ENCODE measurements around the gene CPTP. TPM values are rescaled to one million over a fixed set of nuclear protein-coding genes. Genes with fewer than 3 reads are reported as not detected.

Gene CPTP
- total RNA-seq, 6 experiments from 2014 or later = 24.6 to 31.5 (median 26.6) TPM

DNA sequence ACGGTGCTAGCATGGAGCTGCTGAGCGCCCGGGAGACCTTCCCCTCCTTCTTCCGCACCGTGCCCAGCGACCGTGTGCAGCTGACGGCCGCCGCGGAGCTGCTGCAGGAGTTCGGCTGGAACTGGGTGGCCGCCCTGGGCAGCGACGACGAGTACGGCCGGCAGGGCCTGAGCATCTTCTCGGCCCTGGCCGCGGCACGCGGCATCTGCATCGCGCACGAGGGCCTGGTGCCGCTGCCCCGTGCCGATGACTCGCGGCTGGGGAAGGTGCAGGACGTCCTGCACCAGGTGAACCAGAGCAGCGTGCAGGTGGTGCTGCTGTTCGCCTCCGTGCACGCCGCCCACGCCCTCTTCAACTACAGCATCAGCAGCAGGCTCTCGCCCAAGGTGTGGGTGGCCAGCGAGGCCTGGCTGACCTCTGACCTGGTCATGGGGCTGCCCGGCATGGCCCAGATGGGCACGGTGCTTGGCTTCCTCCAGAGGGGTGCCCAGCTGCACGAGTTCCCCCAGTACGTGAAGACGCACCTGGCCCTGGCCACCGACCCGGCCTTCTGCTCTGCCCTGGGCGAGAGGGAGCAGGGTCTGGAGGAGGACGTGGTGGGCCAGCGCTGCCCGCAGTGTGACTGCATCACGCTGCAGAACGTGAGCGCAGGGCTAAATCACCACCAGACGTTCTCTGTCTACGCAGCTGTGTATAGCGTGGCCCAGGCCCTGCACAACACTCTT is 7.6 kb downstream of the CPTP start:
- Mint-ChIP-seq H3K27me3 (ENCODE audit: insufficient read depth) (peaks cover 31% of the 10 kb centered on the region), H3K9me3 (peaks cover 6% of the 10 kb centered on the region), H3K4me3 (no peak overlapping the region), H3K36me3 (ENCODE audit: low read depth) (peaks cover 4% of the 10 kb centered on the region), H3K27ac (no peak overlapping the region), H3K4me1 (ENCODE audit: low read depth) (no peaks in the 10 kb centered on the region)
- TF ChIP-seq, protein P1, sequence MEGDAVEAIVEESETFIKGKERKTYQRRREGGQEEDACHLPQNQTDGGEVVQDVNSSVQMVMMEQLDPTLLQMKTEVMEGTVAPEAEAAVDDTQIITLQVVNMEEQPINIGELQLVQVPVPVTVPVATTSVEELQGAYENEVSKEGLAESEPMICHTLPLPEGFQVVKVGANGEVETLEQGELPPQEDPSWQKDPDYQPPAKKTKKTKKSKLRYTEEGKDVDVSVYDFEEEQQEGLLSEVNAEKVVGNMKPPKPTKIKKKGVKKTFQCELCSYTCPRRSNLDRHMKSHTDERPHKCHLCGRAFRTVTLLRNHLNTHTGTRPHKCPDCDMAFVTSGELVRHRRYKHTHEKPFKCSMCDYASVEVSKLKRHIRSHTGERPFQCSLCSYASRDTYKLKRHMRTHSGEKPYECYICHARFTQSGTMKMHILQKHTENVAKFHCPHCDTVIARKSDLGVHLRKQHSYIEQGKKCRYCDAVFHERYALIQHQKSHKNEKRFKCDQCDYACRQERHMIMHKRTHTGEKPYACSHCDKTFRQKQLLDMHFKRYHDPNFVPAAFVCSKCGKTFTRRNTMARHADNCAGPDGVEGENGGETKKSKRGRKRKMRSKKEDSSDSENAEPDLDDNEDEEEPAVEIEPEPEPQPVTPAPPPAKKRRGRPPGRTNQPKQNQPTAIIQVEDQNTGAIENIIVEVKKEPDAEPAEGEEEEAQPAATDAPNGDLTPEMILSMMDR (IDR thresholded peaks at IDR 0.05) = no peak
- no peak for DNase-seq

DNA sequence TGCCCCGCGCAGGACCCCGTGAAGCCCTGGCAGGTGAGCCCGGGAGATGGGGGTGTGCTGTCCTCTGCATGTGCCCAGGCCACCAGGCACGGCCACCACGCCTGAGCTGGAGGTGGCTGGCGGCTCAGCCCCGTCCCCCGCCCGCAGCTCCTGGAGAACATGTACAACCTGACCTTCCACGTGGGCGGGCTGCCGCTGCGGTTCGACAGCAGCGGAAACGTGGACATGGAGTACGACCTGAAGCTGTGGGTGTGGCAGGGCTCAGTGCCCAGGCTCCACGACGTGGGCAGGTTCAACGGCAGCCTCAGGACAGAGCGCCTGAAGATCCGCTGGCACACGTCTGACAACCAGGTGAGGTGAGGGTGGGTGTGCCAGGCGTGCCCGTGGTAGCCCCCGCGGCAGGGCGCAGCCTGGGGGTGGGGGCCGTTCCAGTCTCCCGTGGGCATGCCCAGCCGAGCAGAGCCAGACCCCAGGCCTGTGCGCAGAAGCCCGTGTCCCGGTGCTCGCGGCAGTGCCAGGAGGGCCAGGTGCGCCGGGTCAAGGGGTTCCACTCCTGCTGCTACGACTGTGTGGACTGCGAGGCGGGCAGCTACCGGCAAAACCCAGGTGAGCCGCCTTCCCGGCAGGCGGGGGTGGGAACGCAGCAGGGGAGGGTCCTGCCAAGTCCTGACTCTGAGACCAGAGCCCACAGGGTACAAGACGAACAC is 8.3 kb downstream of the CPTP start:
- Mint-ChIP-seq H3K27ac (no peak overlapping the region), H3K4me3 (no peak overlapping the region), H3K36me3 (ENCODE audit: low read depth) (peaks cover 4% of the 10 kb centered on the region), H3K4me1 (ENCODE audit: low read depth) (no peaks in the 10 kb centered on the region), H3K27me3 (ENCODE audit: insufficient read depth) (peaks cover 26% of the 10 kb centered on the region), H3K9me3 (peaks cover 6% of the 10 kb centered on the region)
- DNase-seq = no peak
- TF ChIP-seq, protein P1 (IDR thresholded peaks at IDR 0.05) = no peak

DNA sequence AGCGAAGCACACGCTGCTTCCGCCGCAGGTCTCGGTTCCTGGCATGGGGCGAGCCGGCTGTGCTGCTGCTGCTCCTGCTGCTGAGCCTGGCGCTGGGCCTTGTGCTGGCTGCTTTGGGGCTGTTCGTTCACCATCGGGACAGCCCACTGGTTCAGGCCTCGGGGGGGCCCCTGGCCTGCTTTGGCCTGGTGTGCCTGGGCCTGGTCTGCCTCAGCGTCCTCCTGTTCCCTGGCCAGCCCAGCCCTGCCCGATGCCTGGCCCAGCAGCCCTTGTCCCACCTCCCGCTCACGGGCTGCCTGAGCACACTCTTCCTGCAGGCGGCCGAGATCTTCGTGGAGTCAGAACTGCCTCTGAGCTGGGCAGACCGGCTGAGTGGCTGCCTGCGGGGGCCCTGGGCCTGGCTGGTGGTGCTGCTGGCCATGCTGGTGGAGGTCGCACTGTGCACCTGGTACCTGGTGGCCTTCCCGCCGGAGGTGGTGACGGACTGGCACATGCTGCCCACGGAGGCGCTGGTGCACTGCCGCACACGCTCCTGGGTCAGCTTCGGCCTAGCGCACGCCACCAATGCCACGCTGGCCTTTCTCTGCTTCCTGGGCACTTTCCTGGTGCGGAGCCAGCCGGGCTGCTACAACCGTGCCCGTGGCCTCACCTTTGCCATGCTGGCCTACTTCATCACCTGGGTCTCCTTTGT is 9.1 kb downstream of the CPTP start:
- Mint-ChIP-seq H3K4me1 (ENCODE audit: low read depth) (no peaks in the 10 kb centered on the region), H3K27me3 (ENCODE audit: insufficient read depth) (peaks cover 26% of the 10 kb centered on the region), H3K4me3 (no peak overlapping the region), H3K9me3 (peaks cover 6% of the 10 kb centered on the region), H3K36me3 (ENCODE audit: low read depth) (peaks cover 4% of the 10 kb centered on the region), H3K27ac (no peak overlapping the region)
- TF ChIP-seq, protein P1 (IDR thresholded peaks at IDR 0.05) = no peak
- no peak for DNase-seq

DNA sequence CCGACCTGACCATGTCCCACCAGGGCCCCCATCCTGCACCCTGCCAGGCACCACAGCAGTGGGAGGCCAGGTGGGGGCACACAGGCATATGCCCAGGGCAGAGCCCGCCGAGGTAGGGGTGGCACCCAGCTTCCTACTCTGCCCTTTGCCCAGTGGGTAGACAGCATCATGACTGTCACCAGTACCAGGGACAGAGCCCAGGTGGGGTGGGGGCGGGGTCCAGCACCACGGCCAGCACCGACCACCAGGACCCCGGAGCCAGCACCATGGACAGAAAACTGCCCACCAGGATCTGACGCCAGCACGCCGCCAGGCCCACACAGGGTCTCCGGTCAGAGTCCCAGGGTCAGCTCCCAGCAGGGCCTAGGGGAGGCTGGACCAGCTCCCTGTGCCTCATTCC is 10.2 kb downstream of the CPTP start:
- no peak overlapping the region for H3K4me3 Mint-ChIP-seq
- peaks cover 2% of the 10 kb centered on the region for H3K36me3 Mint-ChIP-seq (ENCODE audit: low read depth)
- TF ChIP-seq, protein P1 (IDR thresholded peaks at IDR 0.05) = no peak
- peaks cover 21% of the 10 kb centered on the region for H3K27me3 Mint-ChIP-seq (ENCODE audit: insufficient read depth)
- no peak for DNase-seq
- no peaks in the 10 kb centered on the region for H3K4me1 Mint-ChIP-seq (ENCODE audit: low read depth)
- H3K27ac Mint-ChIP-seq = no peak overlapping the region
- peaks cover 2% of the 10 kb centered on the region for H3K9me3 Mint-ChIP-seq

DNA sequence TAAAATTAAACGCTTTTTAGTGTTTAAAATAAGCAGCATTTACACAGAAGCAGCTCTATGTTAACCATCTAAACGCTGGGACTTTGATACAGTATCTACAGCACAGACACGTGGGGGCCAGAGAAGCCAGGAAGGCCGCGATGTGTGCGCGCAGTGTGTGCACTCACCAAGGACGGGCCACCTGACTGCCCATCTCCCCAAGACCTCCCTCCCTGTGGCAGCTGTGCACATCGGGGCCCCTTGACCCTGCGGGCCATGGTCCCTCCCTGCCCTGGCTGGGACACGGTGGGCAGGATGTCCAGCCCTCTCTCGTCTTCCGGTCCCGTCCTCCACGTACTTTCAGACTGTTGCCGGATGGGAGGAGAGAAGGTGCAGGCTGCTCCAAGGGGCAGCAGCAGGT is 10.7 kb downstream of the CPTP start:
- no peak overlapping the region for H3K27ac Mint-ChIP-seq
- H3K9me3 Mint-ChIP-seq = no peaks in the 10 kb centered on the region
- no peak overlapping the region for H3K4me3 Mint-ChIP-seq
- H3K36me3 Mint-ChIP-seq (ENCODE audit: low read depth) = no peaks in the 10 kb centered on the region; the same call in 1 of the 2 replicates
- TF ChIP-seq, protein P1 (IDR thresholded peaks at IDR 0.05) = no peak
- peaks cover 18% of the 10 kb centered on the region for H3K27me3 Mint-ChIP-seq (ENCODE audit: insufficient read depth)
- no peak for DNase-seq
- H3K4me1 Mint-ChIP-seq (ENCODE audit: low read depth) = no peaks in the 10 kb centered on the region

All from HFFc6 (cell line).